Measurements from ENCODE around the gene KLHL26. TPM values are rescaled to one million over a fixed set of nuclear protein-coding genes. Genes with fewer than 3 reads are reported as not detected.

Gene KLHL26, protein sequence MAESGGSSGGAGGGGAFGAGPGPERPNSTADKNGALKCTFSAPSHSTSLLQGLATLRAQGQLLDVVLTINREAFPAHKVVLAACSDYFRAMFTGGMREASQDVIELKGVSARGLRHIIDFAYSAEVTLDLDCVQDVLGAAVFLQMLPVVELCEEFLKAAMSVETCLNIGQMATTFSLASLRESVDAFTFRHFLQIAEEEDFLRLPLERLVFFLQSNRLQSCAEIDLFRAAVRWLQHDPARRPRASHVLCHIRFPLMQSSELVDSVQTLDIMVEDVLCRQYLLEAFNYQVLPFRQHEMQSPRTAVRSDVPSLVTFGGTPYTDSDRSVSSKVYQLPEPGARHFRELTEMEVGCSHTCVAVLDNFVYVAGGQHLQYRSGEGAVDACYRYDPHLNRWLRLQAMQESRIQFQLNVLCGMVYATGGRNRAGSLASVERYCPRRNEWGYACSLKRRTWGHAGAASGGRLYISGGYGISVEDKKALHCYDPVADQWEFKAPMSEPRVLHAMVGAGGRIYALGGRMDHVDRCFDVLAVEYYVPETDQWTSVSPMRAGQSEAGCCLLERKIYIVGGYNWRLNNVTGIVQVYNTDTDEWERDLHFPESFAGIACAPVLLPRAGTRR
- 12.3 TPM for total RNA-seq

DNA sequence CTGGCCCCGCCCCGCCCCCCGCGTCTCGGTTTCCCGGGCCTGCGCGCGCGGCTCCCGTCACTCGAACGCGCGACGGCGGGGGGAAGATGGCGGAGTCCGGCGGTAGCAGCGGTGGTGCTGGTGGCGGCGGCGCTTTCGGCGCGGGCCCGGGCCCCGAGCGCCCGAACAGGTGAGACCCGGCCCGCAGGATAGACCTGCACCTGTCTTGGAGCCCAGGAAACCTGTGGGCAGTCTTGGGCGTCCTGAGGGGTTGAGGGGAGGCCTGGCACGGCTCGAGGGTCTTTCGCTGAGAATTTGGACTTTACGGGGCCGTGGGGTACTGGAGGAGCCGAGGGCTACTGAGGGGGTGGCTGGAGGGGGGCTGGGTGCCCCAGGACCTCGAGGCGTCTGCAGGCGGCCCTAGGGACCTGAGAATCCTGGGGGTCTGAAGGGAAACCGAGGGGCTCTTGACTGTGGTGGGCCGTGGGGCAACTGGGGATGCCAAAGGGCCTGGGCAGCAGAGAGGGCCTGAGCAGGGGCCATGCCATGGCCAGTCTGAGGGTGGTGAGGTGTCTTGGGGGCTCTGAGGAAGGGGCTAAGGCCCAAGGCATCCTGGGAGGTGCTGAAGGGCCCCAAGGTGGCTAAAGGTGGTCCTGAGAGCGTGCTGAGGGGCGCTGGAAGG lies at the start of gene KLHL26:
TSS of gene KLHL26 (plus strand) at position 60 of the 661 bp plus-strand sequence. CDS start at position 87, 27 bp downstream.

DNA sequence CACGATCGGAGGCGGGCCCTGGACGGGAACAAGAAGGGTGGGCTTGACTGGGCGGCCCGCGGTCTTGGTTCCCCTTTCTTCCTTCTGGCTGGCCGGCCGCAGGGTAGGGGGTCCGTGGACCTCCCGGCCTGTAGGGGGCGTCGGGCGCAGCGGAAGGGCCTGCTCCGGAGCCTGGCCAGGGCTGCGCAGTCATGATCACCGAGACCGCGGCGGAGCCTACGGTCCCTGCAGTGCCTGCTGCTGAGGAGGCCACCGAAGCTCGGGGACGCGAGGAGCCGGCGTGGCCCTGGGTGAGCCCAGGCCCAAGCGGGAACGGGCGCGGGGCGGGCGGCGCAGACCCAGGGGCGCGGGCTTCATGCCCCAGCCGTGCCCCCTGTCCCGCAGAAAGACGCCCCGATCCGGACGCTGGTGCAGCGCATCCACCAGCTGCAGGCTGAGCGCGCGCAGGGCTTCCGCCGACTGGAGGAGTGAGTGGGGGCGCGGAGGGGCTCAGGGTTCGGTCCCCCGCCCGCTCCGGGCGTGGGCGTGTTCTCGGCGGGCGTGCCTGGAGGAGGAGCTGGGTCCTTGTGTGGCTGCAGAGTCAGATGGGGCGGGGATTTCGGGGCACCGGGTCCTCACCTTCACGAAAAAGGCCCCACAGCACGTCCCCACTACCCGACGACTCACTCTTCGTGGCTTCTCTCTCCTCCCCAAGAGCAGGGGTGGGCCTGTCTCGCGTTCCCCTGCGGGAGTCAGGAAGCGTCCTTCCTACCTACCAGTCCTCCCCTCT lies 48.0 kb upstream of the KLHL26 start, which contains the start of gene REX1BD:
TSS of gene REX1BD (plus strand) at position 188 of the 769 bp plus-strand sequence. CDS start at position 192, 4 bp downstream.

DNA sequence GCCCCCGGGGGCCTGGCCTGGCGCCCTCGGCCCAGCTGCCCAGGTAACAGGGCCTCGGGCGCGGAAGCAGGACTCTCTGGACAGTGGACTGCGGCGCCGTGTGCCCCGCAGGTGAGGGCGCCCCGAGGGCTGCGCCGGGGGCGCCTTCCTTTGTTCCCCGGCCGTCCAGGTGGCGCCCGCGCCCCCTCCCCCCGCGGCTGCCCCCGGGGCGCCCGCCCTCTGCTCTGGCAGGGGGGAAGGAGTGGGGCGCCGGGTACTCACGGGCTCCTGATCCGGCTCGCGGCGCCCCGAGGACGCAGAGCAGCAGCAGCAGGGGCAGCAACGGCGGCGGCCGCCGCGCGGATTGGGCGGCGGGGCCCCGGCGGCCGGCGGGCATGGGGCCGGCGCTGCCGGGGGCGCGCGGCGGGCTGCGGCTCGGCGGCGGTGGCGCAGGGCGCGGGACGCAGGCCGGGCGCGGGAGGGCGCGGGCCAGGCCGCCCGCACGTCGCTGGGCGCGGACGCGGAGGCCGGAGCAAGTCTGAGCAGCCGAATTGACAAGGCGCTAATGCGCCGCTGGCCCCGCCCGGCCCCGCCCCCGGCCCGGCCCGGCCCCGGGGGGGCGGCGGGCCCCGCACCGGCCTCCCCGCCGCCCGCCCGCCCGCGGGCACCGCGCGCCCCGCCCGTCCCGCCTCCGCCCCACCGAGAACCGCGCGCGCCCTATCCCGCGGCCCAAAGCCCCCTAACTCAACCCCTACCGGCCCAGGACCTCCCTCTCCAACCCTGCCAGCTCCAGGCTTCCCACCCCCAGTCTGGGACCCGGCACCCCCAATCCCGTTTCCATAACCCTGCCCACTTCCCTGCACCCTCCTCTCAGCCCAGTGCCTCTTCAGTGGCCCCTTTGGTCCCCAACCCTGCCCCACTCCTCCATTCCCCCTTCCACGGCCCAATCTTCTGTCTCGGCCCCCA lies 30.3 kb upstream of the KLHL26 start, which contains the start of gene CRLF1:
TSS of gene CRLF1 (minus strand) at position 519 of the 945 bp plus-strand sequence. CDS start at position 376, 143 bp downstream.

DNA sequence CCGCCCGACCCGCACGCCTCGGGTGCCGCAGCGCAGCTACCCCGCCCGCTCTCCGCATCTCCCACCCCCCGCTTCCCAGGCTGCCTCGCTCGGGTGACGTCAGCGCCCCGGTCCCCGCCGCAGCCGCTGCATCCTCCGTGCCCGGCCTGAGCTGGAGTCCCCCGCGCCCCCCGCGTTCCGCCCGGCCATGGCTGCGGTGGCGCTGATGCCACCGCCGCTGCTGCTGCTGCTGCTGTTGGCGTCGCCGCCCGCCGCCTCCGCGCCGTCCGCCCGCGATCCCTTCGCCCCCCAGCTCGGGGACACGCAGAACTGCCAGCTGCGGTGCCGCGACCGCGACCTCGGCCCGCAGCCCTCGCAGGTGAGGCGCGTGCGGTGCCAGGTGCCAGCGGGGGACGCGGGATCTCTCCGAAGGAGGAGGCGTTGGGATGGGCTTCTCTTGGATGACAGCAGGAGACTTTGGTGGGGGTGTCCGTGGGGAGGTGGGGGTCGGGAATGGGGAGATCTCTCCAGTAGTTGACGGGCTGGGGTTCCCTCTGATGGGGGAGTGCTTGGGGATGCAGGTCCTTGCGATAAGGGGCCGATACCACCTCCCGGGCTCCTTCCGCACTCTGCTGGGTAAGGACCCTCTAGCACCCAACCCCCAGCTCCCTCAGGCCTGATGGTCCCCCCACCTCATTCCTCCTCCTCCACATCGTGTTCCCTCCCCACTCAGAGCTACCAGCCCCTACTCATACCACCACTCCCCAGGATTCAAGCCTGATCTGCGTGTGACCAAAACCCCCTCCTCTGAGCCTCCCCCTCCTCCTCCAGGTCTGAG lies 23.8 kb upstream of the KLHL26 start, which contains the start of gene TMEM59L:
TSS of gene TMEM59L (plus strand) at position 99 of the 817 bp plus-strand sequence. CDS start at position 188, 89 bp downstream.

DNA sequence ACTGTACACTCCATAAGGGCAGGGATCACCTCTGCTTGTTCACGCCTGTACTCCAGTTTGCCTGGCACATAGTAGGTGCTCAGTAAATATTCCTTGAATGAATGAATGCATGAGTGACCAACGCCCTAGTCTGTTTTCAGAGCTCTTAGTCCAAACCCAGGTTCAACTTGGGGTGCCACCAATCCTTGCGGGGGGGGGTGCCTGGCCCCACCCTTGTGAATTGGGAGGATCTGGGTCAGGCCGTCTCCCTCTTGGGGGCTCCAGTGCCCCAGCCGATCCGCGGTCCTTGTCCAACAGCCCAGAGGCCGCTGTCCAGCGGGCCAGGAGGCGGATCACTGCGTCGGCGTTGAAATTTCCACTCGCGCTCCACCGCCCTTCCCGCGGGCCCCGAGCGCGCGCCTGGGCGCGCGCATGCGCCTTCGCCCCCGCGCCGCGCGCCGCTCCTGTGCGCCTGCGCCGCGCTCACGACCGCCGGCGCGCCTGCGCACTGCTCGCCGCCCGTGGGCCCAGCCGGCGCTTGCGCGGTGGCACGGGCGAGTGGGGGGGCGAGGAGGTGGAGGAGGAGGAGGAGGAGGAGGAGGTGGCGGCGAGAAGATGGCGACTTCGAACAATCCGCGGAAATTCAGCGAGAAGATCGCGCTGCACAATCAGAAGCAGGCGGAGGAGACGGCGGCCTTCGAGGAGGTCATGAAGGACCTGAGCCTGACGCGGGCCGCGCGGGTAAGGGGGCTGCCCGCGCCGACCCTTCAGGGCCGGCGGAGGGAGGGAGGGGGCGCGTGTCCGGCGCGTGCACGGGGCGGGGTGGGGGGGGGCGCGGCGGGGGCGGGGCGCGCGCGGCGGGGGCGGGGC lies 46.5 kb downstream of the KLHL26 start, which contains the start of gene CRTC1:
TSS of gene CRTC1 (plus strand) at position 572 of the 849 bp plus-strand sequence. CDS start at position 595, 23 bp downstream.

Small RNAs within 50 kb of the gene (small RNA-seq; reads per million reads assigned to genes)
- not detected for gene RN7SL155P (ENCODE audit: low replicate concordance)

Other genes with a start within 250 kb of the KLHL26 start
- gene LRRC25, start 239.4 kb upstream of the KLHL26 start, total RNA-seq: 5.4 TPM
- gene SSBP4, start 217.6 kb upstream of the KLHL26 start, total RNA-seq: 77.5 TPM
- 126 TPM for gene ISYNA1, start 198.9 kb upstream of the KLHL26 start, total RNA-seq
- gene ELL, start 115.0 kb upstream of the KLHL26 start, total RNA-seq: 19.2 TPM
- gene FKBP8, start 93.5 kb upstream of the KLHL26 start, total RNA-seq: 162 TPM
- gene KXD1, start 79.2 kb upstream of the KLHL26 start, total RNA-seq: 50.3 TPM
- 1,386 TPM for gene UBA52, start 65.2 kb upstream of the KLHL26 start, total RNA-seq
- 60.1 TPM for gene REX1BD, start 48.2 kb upstream of the KLHL26 start, total RNA-seq
- 1.2 TPM for gene CRLF1, start 30.2 kb upstream of the KLHL26 start, total RNA-seq
- gene TMEM59L, start 24.2 kb upstream of the KLHL26 start, total RNA-seq: 5.4 TPM
- 10.2 TPM for gene CRTC1, start 46.7 kb downstream of the KLHL26 start, total RNA-seq
- gene COMP, start 154.3 kb downstream of the KLHL26 start, total RNA-seq: 0.82 TPM
- 83.0 TPM for gene UPF1, start 194.9 kb downstream of the KLHL26 start, total RNA-seq

Data from metanephros (tissue), 2 donors.